PC-3 (cell line): Measurements from ENCODE around the gene SHQ1. TPM values are rescaled to one million over a fixed set of nuclear protein-coding genes. Genes with fewer than 3 reads are reported as not detected.

ENCODE experiments used
- ATAC-seq: fragments of 200-7000 bp; cut with Tn5 transposase; 2 replicates; pipeline ENCODE4 v1.9.1; 2020; ENCODE audit warnings: mild to moderate bottlenecking, moderate library complexity
- BruUV-seq: library from RNA; stranded (reverse); fragments of 400-500 nt; replicated peaks from 2 replicates; lab custom pipeline; 2021; lab: Mats Ljungman, UMichigan
- CTCF ChIA-PET: fragments of 300-600 bp; sonication (Branson Sonifier 250); formaldehyde crosslinking; loops from one replicate; lab custom pipeline; 2022; ENCODE audit warnings: antibody characterized with exemption; lab: Charles Lee
- POLR2A ChIA-PET: fragments of 300-600 bp; sonication (Branson Sonifier 250); formaldehyde crosslinking; loops from one replicate; lab custom pipeline; 2022; ENCODE audit warnings: antibody characterized with exemption; ENCODE audit not compliant: unreplicated experiment; lab: Charles Lee
- DNase-seq: peaks from one replicate; pipeline ENCODE4 v3.0.0-alpha.2; 2015
- H2AFZ ChIP-seq: fragments of 300-600 bp; sonication (generic); 2 replicates; pipeline ENCODE4 v1.6.0; 2016; ENCODE audit warnings: antibody characterized with exemption, low read length
- H3F3A ChIP-seq: fragments of 300-600 bp; sonication (generic); one replicate; pipeline ENCODE4 v1.6.0; 2017; ENCODE audit warnings: antibody characterized with exemption, low read length, control low read depth, mild to moderate bottlenecking; ENCODE audit not compliant: unreplicated experiment
- H3K27ac ChIP-seq: fragments of 300-600 bp; sonication (generic); 2 replicates; pipeline ENCODE4 v1.5.1; 2016; ENCODE audit warnings: mild to moderate bottlenecking, low read length
- H3K27me3 ChIP-seq: fragments of 300-600 bp; sonication (generic); 2 replicates; pipeline ENCODE4 v1.6.1; 2016; ENCODE audit warnings: low read length, mixed read lengths
- H3K36me3 ChIP-seq: fragments of 300-600 bp; sonication (generic); 2 replicates; pipeline ENCODE4 v1.6.1; 2016; ENCODE audit warnings: low read depth, mixed run types, low read length, mixed read lengths
- H3K4me1 ChIP-seq: fragments of 300-600 bp; sonication (generic); 2 replicates; pipeline ENCODE4 v1.5.1; 2016; ENCODE audit warnings: low read length; ENCODE audit not compliant: insufficient read depth
- H3K4me2 ChIP-seq: fragments of 300-600 bp; sonication (generic); 2 replicates; pipeline ENCODE4 v1.6.0; 2016; ENCODE audit warnings: low read length
- H3K4me3 ChIP-seq: fragments of 300-600 bp; sonication (generic); 2 replicates; pipeline ENCODE4 v1.5.1; 2016; ENCODE audit warnings: mild to moderate bottlenecking, low read length, mixed read lengths
- H3K79me2 ChIP-seq: fragments of 300-600 bp; sonication (generic); 2 replicates; pipeline ENCODE4 v1.6.1; 2017; ENCODE audit warnings: low read length, mixed read lengths
- H3K9ac ChIP-seq: fragments of 300-600 bp; sonication (generic); 2 replicates; pipeline ENCODE4 v1.6.0; 2016; ENCODE audit warnings: mild to moderate bottlenecking, low read length
- H3K9me2 ChIP-seq: fragments of 300-600 bp; sonication (generic); replicated peaks from 2 replicates; pipeline ENCODE4 v1.6.1; 2016; ENCODE audit warnings: mixed run types, low read length, mixed read lengths
- H3K9me3 ChIP-seq: fragments of 300-600 bp; sonication (generic); 2 replicates; pipeline ENCODE4 v1.6.1; 2016; ENCODE audit warnings: low read length, mixed read lengths
- H4K20me1 ChIP-seq: fragments of 300-600 bp; sonication (generic); 2 replicates; pipeline ENCODE4 v1.6.1; 2016; ENCODE audit warnings: low read length, mixed read lengths
- CTCF ChIP-seq: fragments of 300-600 bp; sonication (generic); conservative IDR thresholded peaks from 2 replicates; pipeline ENCODE4 v1.5.1; 2017; ENCODE audit warnings: antibody characterized with exemption, low read depth, mild to moderate bottlenecking, low read length
- EZH2 ChIP-seq: fragments of 300-600 bp; sonication (generic); IDR thresholded peaks from one replicate; pipeline ENCODE4 v1.6.1; 2017; ENCODE audit warnings: antibody characterized with exemption, mild to moderate bottlenecking, low read length; ENCODE audit not compliant: unreplicated experiment
- EZH2phosphoT487 ChIP-seq: fragments of 300-600 bp; sonication (generic); IDR thresholded peaks from 2 replicates; pipeline ENCODE4 v1.6.1; 2018; ENCODE audit warnings: mild to moderate bottlenecking, antibody characterized with exemption, low read length, borderline replicate concordance
- intact Hi-C: fragments of 100-400 bp; cut with micrococcal nuclease; formaldehyde crosslinking; loops from 2 replicates; pipeline ENCODE4 v1.9.0; 2023
- total RNA-seq: library from RNA; depleted of rRNA; stranded (reverse); fragments of >200 nt; gene quantifications from 2 replicates; pipeline ENCODE4 v1.2.3, GENCODE V29; 2014

The SHQ1 gene
- total RNA-seq, 1 experiment from 2014 or later, result 19.6 TPM

GRCh38 chr3:72722930-72723726 lies 125.1 kb downstream of the SHQ1 start:
- CTCF ChIA-PET, result interaction anchor here (0.6 to 1.5 kb wide), 4 partner anchors 58 to 231 kb away, joined by 3 to 5 read pairs (median 4); no protein-coding TSS in a partner anchor

GRCh38 chr3:72721683-72722381 lies 126.4 kb downstream of the SHQ1 start:
- Histone ChIP-seq H2AFZ (0 out of 2 replicates have a peak overlapping the region, but pooled peaks have one; percentile 12), H3K4me2 (no peak overlapping the region), H3K9me2 (no peaks in the 10 kb centered on the region), H3K27me3 (no peaks in the 10 kb centered on the region), H3K36me3 (no peaks in the 10 kb centered on the region), H3K4me3 (no peak overlapping the region), H4K20me1 (no peaks in the 10 kb centered on the region), H3K4me1 (peaks cover 24% of the 10 kb centered on the region), H3K79me2 (no peaks in the 10 kb centered on the region), H3K27ac (peak overlapping the region; percentile 96; the same call in 1 of the 2 replicates), H3K9ac (no peak overlapping the region), H3K9me3 (no peaks in the 10 kb centered on the region), H3F3A (no peaks in the 10 kb centered on the region)
- DNase-seq (no peak), ATAC-seq (no peak)
- intact Hi-C loops, result loop anchor here (5.0 kb wide), 2 partner anchors 60 to 100 kb away; no protein-coding TSS in a partner anchor
- ChIA-PET CTCF (no interaction called here), POLR2A (no interaction called here)
- TF ChIP-seq EZH2 (no peak), CTCF (no peak), EZH2phosphoT487 (no peak)
- no TSS peak for BruUV-seq

More at GRCh38 chr3:72722930-72723726, 125.1 kb downstream of the SHQ1 start:
- Histone ChIP-seq H3K79me2 (no peaks in the 10 kb centered on the region), H4K20me1 (no peaks in the 10 kb centered on the region), H3K4me3 (peak overlapping the region; percentile 6; the same call in 1 of the 2 replicates), H3K36me3 (no peaks in the 10 kb centered on the region), H3F3A (no peaks in the 10 kb centered on the region), H3K27me3 (no peaks in the 10 kb centered on the region), H2AFZ (peak overlapping the region; percentile 42), H3K4me2 (peak overlapping the region; percentile 75), H3K9ac (peak overlapping the region; percentile 65), H3K27ac (peak overlapping the region; percentile 96), H3K4me1 (peaks cover 25% of the 10 kb centered on the region), H3K9me2 (no peaks in the 10 kb centered on the region), H3K9me3 (no peaks in the 10 kb centered on the region)
- TF ChIP-seq EZH2 (no peak), EZH2phosphoT487 (no peak), CTCF (0 out of 2 replicates have a peak, but pooled peaks have one; percentile 17)
- intact Hi-C loops, result loop anchor here (5.0 kb wide), 2 partner anchors 61 to 99 kb away; no protein-coding TSS in a partner anchor
- POLR2A ChIA-PET, result no interaction called here
- peak; percentile 71 for ATAC-seq
- DNase-seq, result peak; percentile 92
- no TSS peak for BruUV-seq
